ENCODE data around the gene G6PC1. TPM values are rescaled to one million over a fixed set of nuclear protein-coding genes. Genes with fewer than 3 reads are reported as not detected.

Gene G6PC1
- total RNA-seq, 1 experiment from 2014 or later = 0.10 TPM

- no peak for DNase-seq (ENCODE audit: low read depth, low spot score)
- Histone ChIP-seq H2AFZ (ENCODE audit: low read depth, low read length, poor library complexity, severe bottlenecking) (no peak overlapping the region), H3K9ac (ENCODE audit: low read length) (no peak overlapping the region), H3K27ac (ENCODE audit: low read depth, low read length) (no peak overlapping the region), H3K9me2 (ENCODE audit: insufficient read depth) (no peaks in the 10 kb centered on the region), H3K4me3 (replicated peaks in 1 of 2; ENCODE audit: low read depth in 1 of 2, low read length in 2 of 2) (no peak overlapping the region), H3K79me2 (ENCODE audit: insufficient read depth, low read length) (no peaks in the 10 kb centered on the region), H3K9me3 (ENCODE audit: control insufficient read depth in 1 of 2, insufficient read depth in 1 of 2, low read depth in 1 of 2, low read length in 2 of 2) (no peaks in the 10 kb centered on the region), H3K4me1 (ENCODE audit: control insufficient read depth in 1 of 2, insufficient read depth in 2 of 2, low read length in 2 of 2) (no peaks in the 10 kb centered on the region), H3K36me3 (ENCODE audit: control insufficient read depth in 1 of 2, insufficient read depth in 2 of 2, low read length in 2 of 2) (no peaks in the 10 kb centered on the region), H4K20me1 (ENCODE audit: insufficient read depth) (no peaks in the 10 kb centered on the region), H3K4me2 (ENCODE audit: low read length) (no peak overlapping the region), H3K27me3 (ENCODE audit: insufficient read depth, low read length) (no peaks in the 10 kb centered on the region)
- RAD21 ChIA-PET (ENCODE audit: low non-redundant PET in 1 of 2, low total read pairs in 2 of 2, uncharacterized antibody in 2 of 2, unreplicated experiment in 2 of 2) = no interaction called here
- intact Hi-C loops (cut with micrococcal nuclease) = no loop called here
- no TSS peak for BruUV-seq (replicated peaks)
- TF ChIP-seq ZBTB33 (IDR thresholded peaks at IDR 0.05; ENCODE audit: extremely low read depth, insufficient replicate concordance, low read length) (no peak), RAD21 (IDR thresholded peaks at IDR 0.05; ENCODE audit: low read depth) (no peak), CEBPB (IDR thresholded peaks at IDR 0.05; ENCODE audit: low read depth) (no peak), ZNF274 (IDR thresholded peaks at IDR 0.05; ENCODE audit: low read depth, low read length) (no peak), CTCF (IDR thresholded peaks at IDR 0.05 in 2 of 3, conservative IDR thresholded peaks at IDR 0.05 in 1 of 3; ENCODE audit: borderline replicate concordance in 1 of 3, insufficient read depth in 1 of 3, low read depth in 2 of 3, low read length in 2 of 3) (no peak), SIN3A (IDR thresholded peaks at IDR 0.05; ENCODE audit: low read depth) (no peak), EGR1 (IDR thresholded peaks at IDR 0.05; ENCODE audit: low read depth) (no peak), SP1 (IDR thresholded peaks at IDR 0.05; ENCODE audit: low read depth) (no peak), CBX3 (IDR thresholded peaks at IDR 0.05; ENCODE audit: low read depth) (no peak)
- CTCF ChIA-PET = interaction anchor here (0.6 kb wide), 1 partner anchor 150 kb away, joined by 5 read pairs; no protein-coding TSS in a partner anchor
- no peak for ATAC-seq
- POLR2A ChIA-PET = no interaction called here
Observed at GRCh38 chr17:42872251-42872965, 28.2 kb upstream of the G6PC1 start.
